HCEC 1CT (cell line): ENCODE results near the gene ZPR1.
A peak's percentile ranks its signal among the peaks of the same experiment; 100 is the strongest.

Experiments used
- DNase-seq: peaks from one replicate; pipeline ENCODE4 v3.0.0-alpha.2; 2017

The ZPR1 gene

DNA sequence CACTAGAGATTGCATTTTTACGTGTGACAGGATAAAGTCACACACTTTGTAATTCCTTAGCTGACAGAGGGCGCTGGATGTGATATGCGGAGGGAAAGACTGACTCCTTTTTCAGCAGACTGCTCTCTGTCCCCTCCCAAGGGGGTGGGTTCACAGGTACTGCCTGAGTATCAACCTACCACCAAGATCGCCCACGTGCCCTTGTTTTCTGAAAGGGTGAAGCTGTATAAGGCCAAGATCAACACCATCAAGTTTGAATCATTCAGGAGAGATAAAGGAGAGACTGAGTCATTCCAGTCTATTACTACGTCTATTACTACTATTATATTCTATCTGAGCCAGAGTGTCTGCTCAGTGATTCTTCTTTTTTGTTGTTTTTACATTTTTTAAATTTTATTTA lies 45.7 kb downstream of the ZPR1 start:
- no peak for DNase-seq

DNA sequence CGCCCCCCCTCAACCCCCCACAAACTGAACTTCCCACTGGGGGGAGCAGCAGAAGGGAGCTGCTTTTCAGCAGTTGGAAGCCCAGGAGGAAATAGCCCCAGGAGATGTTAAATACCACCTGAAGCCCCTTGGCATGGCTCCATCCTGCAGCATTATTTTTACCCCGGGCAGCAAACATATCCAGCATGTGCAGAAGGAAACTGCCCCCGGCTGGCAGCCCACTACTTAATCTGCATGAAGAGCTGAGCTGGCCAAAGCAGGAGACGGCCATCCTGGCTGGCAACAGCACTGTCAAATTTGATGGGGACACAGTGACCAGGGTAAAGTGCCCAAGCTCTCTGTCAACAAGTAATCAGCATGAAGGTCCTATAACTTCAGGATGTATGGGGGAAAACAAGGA lies 47.1 kb downstream of the ZPR1 start:
- no peak for DNase-seq

DNA sequence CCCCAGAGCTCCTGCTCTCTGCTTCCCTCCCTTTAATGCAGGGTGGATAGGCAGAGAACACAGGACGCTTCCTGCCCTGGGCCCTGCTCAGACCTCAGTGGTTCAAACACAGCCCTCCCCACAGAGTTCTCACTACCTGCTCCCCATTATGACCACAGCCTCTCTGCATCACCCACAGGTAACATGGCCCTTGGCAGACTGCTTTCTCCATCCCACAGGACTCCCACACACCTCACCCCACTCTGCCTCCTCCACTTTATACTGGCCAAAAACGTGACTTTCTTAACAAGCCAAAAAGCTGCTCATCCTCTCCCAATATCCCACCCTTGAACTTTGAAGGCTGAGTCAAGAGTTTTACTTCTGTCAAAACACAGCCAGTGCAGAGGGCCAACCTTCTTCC lies 48.8 kb downstream of the ZPR1 start:
- DNase-seq: no peak

- DNase-seq: peak; percentile 49
These were observed 51.1 kb downstream of the ZPR1 start for GRCh38 chr11:116736763-116737162.

DNA sequence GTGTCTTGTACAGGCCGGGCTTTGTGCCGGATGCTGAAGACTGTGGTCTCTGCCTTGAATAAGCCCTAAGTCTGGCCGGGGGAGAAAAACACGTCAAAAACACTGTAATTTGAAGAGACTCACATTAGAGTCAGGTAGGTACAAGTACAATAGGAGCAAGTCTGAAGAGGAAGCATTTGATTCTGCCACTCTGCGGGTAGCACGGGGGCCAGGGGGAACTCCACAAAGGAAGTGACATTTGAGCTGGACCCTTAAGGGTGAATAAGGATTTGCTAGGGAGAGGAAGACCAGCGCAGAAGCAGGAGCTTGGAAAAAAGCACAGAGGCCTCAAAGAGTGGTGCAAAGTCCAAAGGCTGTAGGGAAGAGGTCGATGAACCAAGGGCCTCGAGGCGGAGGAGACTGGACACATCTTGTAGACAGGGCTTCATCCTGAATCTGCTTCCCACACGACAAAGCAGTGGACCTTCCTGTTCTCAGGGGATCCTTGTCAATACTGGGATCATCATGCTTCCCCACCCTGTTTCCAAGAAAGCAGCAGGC lies 53.8 kb downstream of the ZPR1 start:
- DNase-seq: no peak

DNA sequence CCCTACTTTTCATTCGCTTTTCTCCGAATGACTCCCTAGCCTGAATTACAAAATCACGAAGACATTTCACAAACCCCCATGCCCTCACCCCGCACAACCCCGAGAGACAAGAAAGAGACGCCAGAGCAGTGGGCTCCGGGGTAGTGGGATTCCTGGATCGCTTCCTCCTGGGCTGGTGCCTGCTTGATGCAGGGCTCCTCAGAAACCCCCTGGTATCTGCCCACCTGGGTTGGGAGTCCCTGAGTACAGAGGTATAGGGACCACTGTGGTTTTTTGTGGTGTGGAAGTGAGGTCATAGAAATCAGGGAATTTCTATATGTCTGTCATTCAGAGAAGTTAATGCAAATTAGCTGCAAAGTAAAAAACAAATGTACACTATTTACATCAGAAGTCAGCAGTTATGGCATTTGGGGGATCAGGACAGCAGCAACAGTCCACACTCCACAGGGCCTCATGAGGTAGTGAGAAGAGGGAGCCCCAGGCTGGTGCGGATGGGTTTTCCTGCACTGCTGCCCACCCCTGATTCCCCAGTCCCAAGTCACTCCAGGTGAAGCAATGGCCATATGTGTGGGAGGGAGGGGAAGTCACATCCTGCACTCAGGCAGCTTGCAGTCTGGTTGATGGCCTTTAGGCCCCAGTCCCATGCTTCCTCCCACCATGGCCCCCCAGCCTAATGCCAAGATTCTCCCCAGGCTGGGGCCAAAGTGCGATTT lies 54.6 kb downstream of the ZPR1 start:
- no peak for DNase-seq

GRCh38 chr11:116732271-116733042 lies 55.4 kb downstream of the ZPR1 start:
- DNase-seq: peak; percentile 64

GRCh38 chr11:116731821-116732220 lies 56.0 kb downstream of the ZPR1 start:
- no peak for DNase-seq

DNA sequence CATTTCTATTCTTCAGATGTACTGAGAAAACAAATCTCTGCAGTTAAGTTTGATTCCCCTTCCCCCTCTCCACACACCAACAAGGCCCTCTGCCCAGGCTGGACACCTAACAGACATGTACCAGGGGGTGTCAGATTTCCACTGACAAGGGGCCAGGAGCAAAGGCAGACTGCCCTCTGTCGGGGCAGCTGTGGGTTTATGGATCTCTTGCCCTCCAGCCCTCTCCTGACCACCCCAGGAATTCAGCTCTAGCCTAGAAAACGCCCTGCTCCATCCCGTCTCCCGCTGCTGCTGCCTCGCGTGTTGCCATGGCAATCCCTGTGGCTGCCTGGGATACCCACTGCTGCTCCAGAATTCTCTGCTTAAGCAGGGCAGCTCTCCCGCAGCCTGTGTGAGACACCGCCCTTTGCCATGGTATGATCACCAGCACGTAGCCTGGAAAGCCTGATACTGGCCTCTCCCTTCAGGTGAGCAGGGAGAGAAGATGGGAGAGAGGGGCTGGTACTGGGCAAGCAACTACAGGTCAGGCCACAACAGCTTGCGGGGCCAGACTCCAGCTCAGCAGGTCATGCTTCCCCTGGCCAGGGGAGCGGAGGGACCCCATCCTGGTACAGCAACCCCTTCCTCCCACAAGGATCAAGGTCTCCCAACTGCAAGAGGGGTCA lies 56.6 kb downstream of the ZPR1 start:
- no peak for DNase-seq

- DNase-seq: no peak
These were observed 57.2 kb downstream of the ZPR1 start for GRCh38 chr11:116730601-116731000.

- no peak for DNase-seq
These were observed 57.6 kb downstream of the ZPR1 start for GRCh38 chr11:116730241-116730561.

DNA sequence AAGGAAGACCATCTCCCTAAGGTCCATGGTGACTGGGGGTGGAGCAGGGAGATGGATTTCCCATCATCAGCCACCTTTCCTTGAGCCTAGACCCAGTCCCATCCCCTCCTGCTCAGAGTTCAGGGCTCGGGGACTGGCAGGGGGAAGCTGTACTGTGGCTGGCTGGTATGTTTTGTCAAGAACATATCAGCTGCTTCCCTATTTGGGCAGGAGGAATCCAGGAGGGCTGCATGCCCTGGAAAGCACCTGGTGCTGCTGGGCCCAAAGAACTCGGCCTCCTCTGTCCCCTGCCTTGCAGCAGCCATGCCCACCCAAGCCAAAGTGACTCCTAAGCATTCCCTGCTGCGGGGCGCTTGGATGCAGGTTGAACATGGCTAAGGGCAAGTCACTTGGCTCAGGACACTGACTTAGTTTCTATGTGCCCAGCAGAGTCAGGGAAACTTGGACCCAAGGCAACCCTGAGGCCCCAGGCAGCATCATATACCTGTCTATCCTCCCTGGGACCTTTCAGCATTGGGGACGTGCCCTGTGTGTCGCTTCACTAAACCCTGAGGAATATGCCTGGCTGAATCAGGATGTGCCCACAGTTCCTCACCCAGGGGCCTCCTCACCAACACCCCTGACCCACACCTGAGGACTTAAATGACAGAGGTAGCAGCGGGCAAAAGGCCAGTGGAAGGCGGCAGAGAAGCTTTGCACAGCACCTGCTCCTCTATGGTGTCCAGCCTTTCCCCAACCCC lies 58.2 kb downstream of the ZPR1 start:
- no peak for DNase-seq

DNA sequence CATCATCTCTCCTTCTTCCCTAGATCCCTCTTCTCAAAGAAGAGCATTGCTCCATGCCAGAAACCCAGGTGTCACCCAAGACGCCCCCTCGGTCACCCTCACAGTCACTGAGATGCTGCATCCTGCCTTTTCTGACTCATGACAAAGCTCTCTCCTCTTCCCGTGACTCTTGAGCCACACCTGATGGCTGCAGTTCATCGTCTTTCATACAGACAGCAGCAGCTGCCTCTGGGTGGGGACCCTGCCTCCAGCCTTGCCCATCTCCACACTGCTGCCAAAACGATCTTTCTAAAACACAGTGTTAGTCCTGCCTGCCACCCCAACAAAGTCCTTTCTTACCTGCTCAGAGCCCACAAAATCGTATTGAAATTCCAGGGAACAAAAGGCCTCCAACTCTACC lies 59.8 kb downstream of the ZPR1 start:
- no peak for DNase-seq

- DNase-seq: no peak
These were observed 62.2 kb downstream of the ZPR1 start for GRCh38 chr11:116725434-116726221.

- no peak for DNase-seq
These were observed 63.0 kb downstream of the ZPR1 start for GRCh38 chr11:116724813-116725212.
